GM18858 (cell line): ENCODE data around the gene DHRS3.

Experiments used
- ATAC-seq: cut with Tn5 transposase; IDR thresholded peaks from one replicate; pipeline ENCODE4 v1.9.1; 2021; ENCODE audit not compliant: unreplicated experiment

Gene DHRS3

GRCh38 chr1:12640237-12640957 lies 22.4 kb upstream of the DHRS3 start:
- no peak for ATAC-seq

DNA sequence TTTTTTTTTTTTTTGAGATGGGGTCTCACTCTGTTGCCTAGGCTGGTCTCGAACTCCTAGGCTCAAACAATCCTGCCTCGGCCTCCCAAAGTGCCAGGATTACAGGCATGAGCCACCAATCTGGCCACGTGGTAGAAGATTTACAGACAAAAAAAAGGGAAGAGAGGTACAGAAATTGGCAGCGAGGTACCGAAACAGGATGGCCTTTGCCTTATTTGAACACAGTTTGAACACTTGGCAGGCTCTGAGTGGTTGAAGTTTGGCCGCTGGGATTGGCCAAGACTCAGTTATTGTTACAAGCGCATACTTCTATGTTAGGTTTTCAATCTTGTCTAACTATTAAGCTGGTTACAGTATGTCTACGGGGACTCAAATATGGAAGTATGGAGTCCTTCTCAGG lies 19.7 kb upstream of the DHRS3 start:
- no peak for ATAC-seq

GRCh38 chr1:12636098-12636950 lies 18.3 kb upstream of the DHRS3 start:
- ATAC-seq, result no peak

DNA sequence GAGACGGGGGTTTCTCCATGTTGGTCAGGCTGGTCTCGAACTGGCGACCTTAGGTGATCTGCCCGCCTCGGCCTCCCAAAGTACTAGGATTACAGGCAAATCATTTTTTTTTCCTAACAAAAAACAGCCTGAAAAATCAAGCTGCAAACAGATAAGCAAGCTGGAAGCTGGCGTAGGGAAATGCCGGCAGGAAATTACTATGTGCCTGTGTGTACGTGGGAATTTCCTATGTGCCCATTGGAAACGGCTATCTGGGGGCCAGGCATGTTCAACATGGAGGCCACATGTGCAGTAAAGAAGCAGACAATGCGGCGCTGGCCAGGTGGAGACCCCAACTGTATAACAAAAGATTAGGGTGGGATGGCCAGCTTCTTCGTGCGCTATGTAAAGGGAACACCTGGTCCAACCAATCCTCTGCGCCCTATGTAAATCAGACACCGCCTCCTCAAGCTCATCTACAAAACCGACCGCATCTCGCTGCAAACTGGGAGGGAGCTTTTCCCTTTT lies 16.7 kb upstream of the DHRS3 start:
- ATAC-seq, result no peak

DNA sequence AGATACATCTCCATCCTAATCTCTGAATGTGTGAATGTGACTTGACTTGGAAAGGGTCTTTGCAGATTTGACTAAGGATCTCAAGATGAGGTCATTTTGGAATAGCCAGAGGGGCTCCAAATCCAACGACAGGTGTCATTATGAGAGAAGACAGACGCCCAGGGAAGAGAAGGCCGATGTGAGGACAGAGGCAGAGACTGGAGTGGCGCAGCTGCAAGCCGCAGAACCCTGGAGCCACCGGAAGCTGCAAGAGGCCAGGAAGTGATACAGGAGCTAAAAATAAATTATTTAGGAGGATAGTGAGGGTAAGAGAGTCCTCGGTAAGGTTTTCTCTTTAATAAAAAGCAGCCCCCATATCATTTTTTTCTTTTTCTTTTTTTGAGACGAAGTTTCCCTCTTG lies 16.1 kb upstream of the DHRS3 start:
- no peak for ATAC-seq

DNA sequence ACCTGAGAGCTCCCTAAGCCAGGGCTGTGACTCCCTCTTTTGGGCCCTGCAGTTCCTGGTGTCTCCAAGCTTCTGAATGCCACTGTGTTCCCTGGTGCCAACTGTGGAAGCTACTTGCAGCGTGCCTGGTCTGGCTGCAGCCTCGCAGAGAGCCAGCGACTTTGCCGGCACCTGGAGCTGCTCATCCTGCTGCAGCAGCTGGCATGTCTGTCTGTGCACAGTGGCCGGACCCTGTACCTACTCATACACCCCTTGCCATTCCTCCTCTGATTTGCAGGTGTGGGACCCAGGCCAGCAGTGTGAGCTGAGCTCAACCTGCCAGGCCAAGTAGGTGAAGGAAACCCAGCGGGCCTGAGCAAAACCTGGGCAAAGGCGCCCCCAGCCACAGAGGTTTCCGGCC lies 13.6 kb upstream of the DHRS3 start:
- ATAC-seq, result no peak

GRCh38 chr1:12630946-12631530 lies 13.0 kb upstream of the DHRS3 start:
- no peak for ATAC-seq

- ATAC-seq, result no peak
Measured at GRCh38 chr1:12629985-12630760, 12.2 kb upstream of the DHRS3 start.

DNA sequence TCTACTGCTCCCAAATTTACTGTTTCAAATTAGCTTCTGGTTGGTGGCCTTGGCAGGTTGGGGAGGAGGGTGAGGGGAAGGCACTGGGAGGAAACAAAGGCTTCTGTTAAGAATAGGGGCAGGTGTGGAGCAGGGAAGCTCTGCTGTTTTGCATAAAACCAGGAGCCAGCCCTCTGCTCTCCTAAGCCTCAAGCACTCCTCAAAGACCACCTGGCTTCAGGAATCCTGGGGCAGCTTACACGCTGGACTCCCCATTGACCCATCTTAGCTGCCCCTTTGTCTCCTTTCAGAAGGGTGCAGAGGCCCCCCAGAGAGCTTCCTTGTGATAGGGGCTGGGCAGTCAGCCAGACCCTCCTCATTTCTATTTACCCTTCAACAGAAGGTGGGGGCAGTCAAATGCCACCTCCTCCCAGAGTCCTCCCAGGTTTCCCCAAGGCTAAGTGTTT lies 11.5 kb upstream of the DHRS3 start:
- no peak for ATAC-seq

- ATAC-seq, result no peak
Measured at GRCh38 chr1:12627296-12627695, 9.3 kb upstream of the DHRS3 start.

DNA sequence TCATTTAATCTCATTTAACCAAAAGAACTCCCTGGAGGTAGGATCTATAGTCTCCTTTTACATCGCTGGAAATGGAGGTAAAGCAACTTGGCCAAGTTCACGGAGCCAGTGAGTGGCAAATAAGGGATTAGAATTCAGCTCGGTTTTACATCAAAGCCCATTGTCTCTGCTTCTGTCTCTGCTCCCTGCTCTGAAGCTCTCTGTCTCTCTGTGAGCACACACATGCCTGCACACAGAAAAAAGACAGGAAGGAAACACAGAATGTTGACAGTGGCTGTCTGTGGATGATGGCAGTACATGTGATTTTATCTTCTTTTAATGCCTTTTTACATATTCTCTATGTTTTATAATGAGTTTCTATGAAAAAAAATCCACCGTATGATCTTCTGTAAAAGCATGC lies 8.9 kb upstream of the DHRS3 start:
- ATAC-seq, result no peak

DNA sequence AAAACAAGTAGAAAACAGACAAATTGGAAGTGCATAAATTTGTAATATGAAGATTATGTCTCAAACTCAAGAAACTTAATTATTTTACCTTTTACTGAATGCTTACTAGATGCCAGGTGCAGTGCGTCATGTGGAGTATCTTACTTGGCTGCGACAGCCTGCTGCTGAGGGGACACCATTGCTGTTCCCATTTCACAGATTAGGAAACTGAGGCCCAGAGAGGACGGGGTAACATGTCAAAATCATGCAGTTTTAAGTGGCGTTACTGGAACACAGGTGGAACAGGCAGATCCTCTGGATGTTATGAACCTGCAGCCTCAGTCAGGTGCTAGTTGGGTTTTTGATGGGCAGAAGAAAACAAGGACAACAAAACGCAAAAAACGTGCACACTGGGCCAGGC lies 7.3 kb upstream of the DHRS3 start:
- no peak for ATAC-seq

- no peak for ATAC-seq
Measured at GRCh38 chr1:12622506-12622905, 4.5 kb upstream of the DHRS3 start.

DNA sequence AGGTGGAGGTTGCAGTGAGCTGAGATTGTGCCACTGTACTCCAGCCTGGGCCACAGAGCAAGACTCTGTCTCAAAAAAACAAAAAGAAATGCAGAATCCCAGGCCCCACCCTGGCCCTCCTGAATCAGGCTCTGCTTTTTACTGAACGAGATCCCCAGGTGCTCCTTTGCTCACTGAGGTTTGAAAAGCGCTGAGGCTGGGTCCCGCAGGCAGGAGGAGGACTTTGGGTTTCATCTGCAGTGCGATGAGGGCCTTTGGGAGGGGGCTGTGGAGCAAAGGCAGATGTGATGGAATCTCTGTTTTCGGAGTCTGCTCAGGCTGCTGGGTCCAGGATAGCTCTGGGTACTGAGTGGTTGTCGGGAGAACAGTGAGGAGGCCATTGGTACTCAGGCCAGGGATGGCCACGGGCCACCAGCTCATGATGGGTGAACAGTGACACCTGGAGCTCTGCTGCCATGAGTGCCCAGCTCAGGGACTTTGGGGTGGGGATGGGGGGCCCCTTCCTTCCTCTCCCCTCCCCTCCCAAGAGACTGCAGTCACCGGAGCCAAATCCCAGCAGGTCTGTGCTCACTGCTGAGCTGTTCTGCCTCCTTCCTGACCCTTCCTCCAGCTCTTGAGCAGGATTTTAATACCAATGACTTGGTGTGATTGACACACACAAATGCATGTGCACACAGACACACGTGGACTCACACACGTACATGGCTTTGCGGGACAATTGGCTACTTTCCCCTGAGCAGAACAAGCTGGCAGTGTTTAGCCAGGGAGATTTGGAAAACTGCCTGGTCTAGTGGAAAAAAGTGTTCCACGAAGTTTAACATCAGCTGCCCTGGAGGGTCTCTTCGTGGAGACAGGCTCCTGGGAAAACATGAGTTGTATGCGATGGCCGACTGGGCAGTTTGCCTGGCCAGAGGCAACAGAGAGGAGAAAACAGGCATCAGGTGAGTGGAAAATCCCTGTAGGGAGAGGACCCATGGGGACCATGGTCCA lies 3.6 kb upstream of the DHRS3 start:
- ATAC-seq, result no peak

DNA sequence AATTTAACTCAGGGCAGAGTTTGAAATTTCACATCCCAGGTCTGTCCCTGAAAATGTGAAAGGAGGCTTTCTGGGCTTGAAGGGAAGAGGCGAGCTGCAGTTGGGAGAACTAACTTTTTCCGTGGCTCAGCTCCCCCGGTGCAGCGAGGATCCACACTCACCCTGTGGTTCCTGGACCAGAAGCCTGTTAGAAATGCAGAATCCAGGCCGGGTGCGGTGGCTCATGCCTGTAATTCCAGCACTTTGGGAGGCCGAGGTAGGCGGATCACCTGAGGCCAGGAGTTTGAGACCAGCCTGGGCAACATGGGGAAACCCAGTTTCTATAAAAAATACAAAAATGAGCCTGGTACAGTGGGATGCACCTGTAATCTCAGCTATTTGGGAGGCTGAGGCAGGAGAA lies 2.9 kb upstream of the DHRS3 start:
- no peak for ATAC-seq

- ATAC-seq, result no peak
Measured at GRCh38 chr1:12620488-12620865, 2.5 kb upstream of the DHRS3 start.

- no peak for ATAC-seq
Measured at GRCh38 chr1:12619792-12620487, 1.9 kb upstream of the DHRS3 start.

DNA sequence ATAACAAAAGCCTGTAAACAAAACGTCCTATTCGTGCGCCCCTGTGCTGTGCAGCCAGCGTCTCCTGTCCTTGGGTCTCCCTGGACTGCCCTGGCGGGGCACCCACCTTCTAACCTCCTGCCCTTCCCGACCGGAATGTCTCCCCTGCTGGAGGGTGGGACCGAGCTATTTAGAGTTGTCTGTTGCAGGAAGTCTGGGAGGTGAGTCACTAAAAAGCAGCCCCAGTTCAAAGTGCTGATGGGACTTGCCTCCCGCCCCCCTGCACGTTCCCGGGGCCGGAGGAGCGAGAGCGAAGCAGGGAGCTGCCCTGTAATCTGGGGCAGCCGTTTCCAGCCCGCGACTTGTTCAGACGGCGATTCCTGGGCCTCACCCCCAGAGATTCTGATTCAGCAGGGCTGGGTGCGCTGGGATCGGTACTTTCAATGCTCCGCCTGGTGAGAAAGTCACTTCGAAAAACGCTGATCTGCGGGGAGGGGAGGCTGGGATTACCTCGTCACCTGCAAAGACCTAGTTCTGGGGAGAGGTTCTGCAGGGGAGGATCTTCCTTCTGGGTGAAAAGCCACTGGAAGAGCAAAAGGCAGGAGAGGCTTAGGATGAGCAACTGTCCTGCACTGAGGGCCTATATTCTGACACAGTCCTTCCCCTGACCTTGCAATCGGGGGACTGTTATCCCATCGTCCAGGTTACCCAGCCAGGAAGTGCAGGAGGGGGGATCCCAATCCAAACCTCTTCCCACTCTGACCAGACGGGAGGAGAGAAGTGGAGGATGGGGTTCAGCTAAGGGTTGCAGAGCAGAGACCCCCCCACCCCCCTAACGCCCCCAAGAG lies 1.2 kb upstream of the DHRS3 start:
- no peak for ATAC-seq

GRCh38 chr1:12618661-12618964 lies 603 bp upstream of the DHRS3 start:
- ATAC-seq, result no peak
